Measurements from ENCODE around the gene TMF1. TPM values are rescaled to one million over a fixed set of nuclear protein-coding genes. Genes with fewer than 3 reads are reported as not detected.

TMF1 gene
- total RNA-seq, 1 donor from 2014 or later: 18.8 TPM

DNA sequence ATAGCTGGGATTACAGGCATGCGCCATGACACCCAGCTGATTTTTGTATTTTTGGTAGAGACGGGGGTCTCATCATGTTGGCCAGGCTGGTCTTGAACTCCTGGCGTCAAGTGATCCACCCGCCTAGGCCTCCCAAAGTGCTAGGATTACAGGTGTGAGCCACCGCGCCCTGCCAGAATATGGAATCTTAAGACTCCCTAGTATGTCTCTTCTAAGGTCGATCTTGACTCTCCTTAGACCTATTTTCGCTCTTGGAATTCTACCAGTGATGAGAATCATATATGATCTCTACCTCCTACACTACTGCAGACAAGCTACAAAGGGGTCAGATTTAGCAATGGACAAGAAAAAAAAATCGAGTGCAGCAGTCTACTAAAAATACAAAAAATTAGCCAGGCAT, 19.4 kb downstream of the TMF1 start:
- no peak for DNase-seq
- no peaks in the 10 kb centered on the region for H3K36me3 Mint-ChIP-seq (ENCODE audit: unreplicated experiment)
- no peak overlapping the region for H3K4me3 Mint-ChIP-seq (ENCODE audit: unreplicated experiment)
- peaks cover 2% of the 10 kb centered on the region for H3K27me3 Mint-ChIP-seq (ENCODE audit: unreplicated experiment)
- H3K9me3 Mint-ChIP-seq (ENCODE audit: unreplicated experiment): no peaks in the 10 kb centered on the region
- TF ChIP-seq, protein P1, sequence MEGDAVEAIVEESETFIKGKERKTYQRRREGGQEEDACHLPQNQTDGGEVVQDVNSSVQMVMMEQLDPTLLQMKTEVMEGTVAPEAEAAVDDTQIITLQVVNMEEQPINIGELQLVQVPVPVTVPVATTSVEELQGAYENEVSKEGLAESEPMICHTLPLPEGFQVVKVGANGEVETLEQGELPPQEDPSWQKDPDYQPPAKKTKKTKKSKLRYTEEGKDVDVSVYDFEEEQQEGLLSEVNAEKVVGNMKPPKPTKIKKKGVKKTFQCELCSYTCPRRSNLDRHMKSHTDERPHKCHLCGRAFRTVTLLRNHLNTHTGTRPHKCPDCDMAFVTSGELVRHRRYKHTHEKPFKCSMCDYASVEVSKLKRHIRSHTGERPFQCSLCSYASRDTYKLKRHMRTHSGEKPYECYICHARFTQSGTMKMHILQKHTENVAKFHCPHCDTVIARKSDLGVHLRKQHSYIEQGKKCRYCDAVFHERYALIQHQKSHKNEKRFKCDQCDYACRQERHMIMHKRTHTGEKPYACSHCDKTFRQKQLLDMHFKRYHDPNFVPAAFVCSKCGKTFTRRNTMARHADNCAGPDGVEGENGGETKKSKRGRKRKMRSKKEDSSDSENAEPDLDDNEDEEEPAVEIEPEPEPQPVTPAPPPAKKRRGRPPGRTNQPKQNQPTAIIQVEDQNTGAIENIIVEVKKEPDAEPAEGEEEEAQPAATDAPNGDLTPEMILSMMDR (IDR thresholded peaks at IDR 0.05; ENCODE audit: partially characterized antibody, unreplicated experiment): no peak
- no peak overlapping the region for H3K27ac Mint-ChIP-seq (ENCODE audit: unreplicated experiment)
- H3K4me1 Mint-ChIP-seq (ENCODE audit: low read depth, unreplicated experiment): no peaks in the 10 kb centered on the region

DNA sequence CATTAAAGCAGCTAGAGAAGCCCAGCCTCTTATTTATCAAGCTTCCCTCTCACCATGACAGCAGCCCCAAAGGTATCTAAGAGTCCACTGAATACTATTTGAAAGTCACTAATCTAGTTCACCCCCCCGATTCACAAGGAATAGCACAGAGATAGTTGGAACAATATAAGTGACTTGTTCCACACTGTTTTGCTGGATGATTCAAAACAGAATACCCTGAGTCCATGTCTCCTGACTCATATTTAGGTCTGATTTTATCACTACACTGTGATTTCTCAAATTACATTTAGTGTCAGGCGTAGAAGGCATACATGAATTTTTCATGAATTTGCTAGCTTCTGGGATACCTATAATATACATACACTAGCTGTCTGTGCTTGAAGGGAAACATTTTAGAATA, 20.0 kb downstream of the TMF1 start:
- Mint-ChIP-seq H3K27ac (ENCODE audit: unreplicated experiment) (no peak overlapping the region), H3K4me3 (ENCODE audit: unreplicated experiment) (no peak overlapping the region), H3K36me3 (ENCODE audit: unreplicated experiment) (no peaks in the 10 kb centered on the region), H3K9me3 (ENCODE audit: unreplicated experiment) (no peaks in the 10 kb centered on the region), H3K4me1 (ENCODE audit: low read depth, unreplicated experiment) (no peaks in the 10 kb centered on the region), H3K27me3 (ENCODE audit: unreplicated experiment) (peaks cover 2% of the 10 kb centered on the region)
- no peak for DNase-seq
- TF ChIP-seq, protein P1 (IDR thresholded peaks at IDR 0.05; ENCODE audit: partially characterized antibody, unreplicated experiment): no peak

DNA sequence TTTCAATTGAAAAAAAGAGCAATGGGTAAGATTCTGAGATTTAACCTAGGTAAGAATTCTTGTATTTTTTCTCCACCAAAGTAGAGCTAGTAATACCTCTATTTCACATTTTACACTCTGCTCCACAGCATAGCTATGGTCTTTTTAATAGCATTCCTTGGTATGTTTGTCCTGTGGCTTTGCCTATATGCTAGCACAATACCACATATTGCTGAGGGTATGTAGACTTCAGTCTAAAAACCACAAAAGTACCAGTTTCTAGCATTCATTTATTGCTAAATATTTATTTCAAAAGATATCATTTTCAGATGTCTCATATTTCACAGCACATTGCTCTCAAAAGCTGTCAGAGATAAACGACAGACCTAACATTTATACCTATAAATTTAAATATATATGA, 20.5 kb downstream of the TMF1 start:
- no peak overlapping the region for H3K4me3 Mint-ChIP-seq (ENCODE audit: unreplicated experiment)
- no peaks in the 10 kb centered on the region for H3K36me3 Mint-ChIP-seq (ENCODE audit: unreplicated experiment)
- TF ChIP-seq, protein P1 (IDR thresholded peaks at IDR 0.05; ENCODE audit: partially characterized antibody, unreplicated experiment): no peak
- H3K9me3 Mint-ChIP-seq (ENCODE audit: unreplicated experiment): no peaks in the 10 kb centered on the region
- no peak for DNase-seq
- peaks cover 2% of the 10 kb centered on the region for H3K27me3 Mint-ChIP-seq (ENCODE audit: unreplicated experiment)
- H3K4me1 Mint-ChIP-seq (ENCODE audit: low read depth, unreplicated experiment): no peaks in the 10 kb centered on the region
- no peak overlapping the region for H3K27ac Mint-ChIP-seq (ENCODE audit: unreplicated experiment)

DNA sequence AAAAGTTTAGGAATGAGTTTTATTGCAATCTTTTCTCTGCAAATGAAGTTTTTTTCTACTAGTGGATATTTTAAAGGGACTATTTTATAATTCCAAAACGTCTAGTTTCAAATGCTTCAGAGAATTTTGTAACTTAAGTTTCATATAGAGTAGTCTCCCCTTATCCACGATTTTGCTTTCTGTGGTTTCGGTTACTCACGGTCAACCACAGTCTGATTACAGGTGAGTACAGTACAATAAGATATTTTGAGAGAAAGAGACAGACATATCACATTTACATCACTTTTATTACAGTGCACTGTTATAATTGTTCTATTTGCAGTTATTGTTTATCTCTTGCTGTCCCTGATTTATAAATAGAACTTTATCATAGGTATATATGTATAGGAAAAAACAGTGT, 31.3 kb downstream of the TMF1 start:
- no peaks in the 10 kb centered on the region for H3K9me3 Mint-ChIP-seq (ENCODE audit: unreplicated experiment)
- no peaks in the 10 kb centered on the region for H3K36me3 Mint-ChIP-seq (ENCODE audit: unreplicated experiment)
- no peaks in the 10 kb centered on the region for H3K4me1 Mint-ChIP-seq (ENCODE audit: low read depth, unreplicated experiment)
- TF ChIP-seq, protein P1 (IDR thresholded peaks at IDR 0.05; ENCODE audit: partially characterized antibody, unreplicated experiment): peak; percentile 4
- H3K27ac Mint-ChIP-seq (ENCODE audit: unreplicated experiment): no peak overlapping the region
- DNase-seq: no peak
- no peak overlapping the region for H3K4me3 Mint-ChIP-seq (ENCODE audit: unreplicated experiment)
- H3K27me3 Mint-ChIP-seq (ENCODE audit: unreplicated experiment): no peaks in the 10 kb centered on the region

DNA sequence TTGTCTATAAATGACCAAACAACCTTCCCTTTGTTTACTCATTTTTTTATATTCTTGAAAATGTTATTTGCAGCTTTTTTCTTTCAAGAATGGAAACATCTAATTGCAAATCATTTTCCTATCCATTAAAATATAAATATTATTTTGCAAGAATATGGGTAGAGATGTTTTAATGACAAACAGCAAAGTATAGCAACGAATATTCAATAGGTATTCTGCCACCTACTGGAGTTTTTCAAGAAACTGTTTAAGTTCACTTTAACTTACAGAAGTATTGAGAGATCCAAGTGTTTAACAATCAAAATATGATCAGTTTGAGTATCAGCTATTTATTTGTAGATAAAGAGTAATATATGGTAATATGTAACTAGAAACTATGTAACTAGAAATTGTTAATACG, 31.7 kb downstream of the TMF1 start:
- no peaks in the 10 kb centered on the region for H3K4me1 Mint-ChIP-seq (ENCODE audit: low read depth, unreplicated experiment)
- no peaks in the 10 kb centered on the region for H3K36me3 Mint-ChIP-seq (ENCODE audit: unreplicated experiment)
- H3K27ac Mint-ChIP-seq (ENCODE audit: unreplicated experiment): no peak overlapping the region
- no peaks in the 10 kb centered on the region for H3K9me3 Mint-ChIP-seq (ENCODE audit: unreplicated experiment)
- H3K4me3 Mint-ChIP-seq (ENCODE audit: unreplicated experiment): no peak overlapping the region
- H3K27me3 Mint-ChIP-seq (ENCODE audit: unreplicated experiment): no peaks in the 10 kb centered on the region
- TF ChIP-seq, protein P1 (IDR thresholded peaks at IDR 0.05; ENCODE audit: partially characterized antibody, unreplicated experiment): peak; percentile 15
- DNase-seq: no peak
